Caco-2 (cell line): ENCODE measurements around the gene LCTL. TPM values are rescaled to one million over a fixed set of nuclear protein-coding genes. Genes with fewer than 3 reads are reported as not detected.
A peak's percentile ranks its signal among the peaks of the same experiment; 100 is the strongest.

ENCODE experiments used
- BruUV-seq: library from RNA; stranded (reverse); fragments of 400-500 nt; replicated peaks from 2 replicates; lab custom pipeline; 2021; lab: Mats Ljungman, UMichigan
- CTCF ChIA-PET: fragments of 300-600 bp; sonication (Branson Sonifier 250); formaldehyde crosslinking; loops from one replicate; lab custom pipeline; 2022; ENCODE audit warnings: antibody characterized with exemption; lab: Charles Lee
- POLR2A ChIA-PET: fragments of 300-600 bp; sonication (Branson Sonifier 250); formaldehyde crosslinking; loops from one replicate; lab custom pipeline; 2022; ENCODE audit warnings: antibody characterized with exemption; lab: Charles Lee
- DNase-seq, 2 experiments: peaks; one replicate each; pipeline versions ENCODE4 v3.0.0 to v3.0.0-alpha.2; 2020 to 2022
- H3K27me3 ChIP-seq: replicated peaks from 2 replicates; pipeline ENCODE4 v1.6.0; 2011; ENCODE audit warnings: low read length; ENCODE audit not compliant: control insufficient read depth, insufficient read depth
- H3K36me3 ChIP-seq: 2 replicates; pipeline ENCODE4 v1.5.1; 2011; ENCODE audit warnings: low read length; ENCODE audit not compliant: control insufficient read depth, insufficient read depth
- H3K4me1 ChIP-seq: fragments of 250-450 bp; sonication (Bioruptor Pico); 2 replicates; pipeline ENCODE4 v1.5.1; 2020; ENCODE audit warnings: mild to moderate bottlenecking
- H3K4me3 ChIP-seq: 2 replicates; pipeline ENCODE4 v1.5.1; 2011; ENCODE audit warnings: low read depth, mild to moderate bottlenecking, control low read depth, low read length
- H3K9me3 ChIP-seq: fragments of 250-450 bp; sonication (Bioruptor Pico); 2 replicates; pipeline ENCODE4 v1.5.1; 2020; ENCODE audit warnings: mild to moderate bottlenecking, moderate library complexity
- H3K27ac Mint-ChIP-seq: one replicate; pipeline ENCODE4 v1.8.0; 2022; ENCODE audit warnings: mixed read lengths; ENCODE audit not compliant: unreplicated experiment
- H3K27me3 Mint-ChIP-seq: one replicate; pipeline ENCODE4 v1.8.0; 2022; ENCODE audit warnings: mixed read lengths; ENCODE audit not compliant: insufficient read depth, unreplicated experiment
- H3K36me3 Mint-ChIP-seq: one replicate; pipeline ENCODE4 v1.8.0; 2022; ENCODE audit warnings: mild to moderate bottlenecking, mixed read lengths; ENCODE audit not compliant: insufficient read depth, unreplicated experiment
- H3K4me1 Mint-ChIP-seq: one replicate; pipeline ENCODE4 v1.8.0; 2022; ENCODE audit warnings: low read depth, mixed read lengths; ENCODE audit not compliant: unreplicated experiment
- H3K4me3 Mint-ChIP-seq: one replicate; pipeline ENCODE4 v1.8.0; 2022; ENCODE audit warnings: mild to moderate bottlenecking, moderate library complexity, mixed read lengths; ENCODE audit not compliant: unreplicated experiment
- H3K9me3 Mint-ChIP-seq: one replicate; pipeline ENCODE4 v1.8.0; 2022; ENCODE audit warnings: mixed read lengths; ENCODE audit not compliant: unreplicated experiment
- CTCF ChIP-seq, 2 experiments: fragments of 200-600 bp in 1 of 2; IDR thresholded peaks; 1 replicate in 1 of 2; 2 replicates in 1 of 2; pipeline versions ENCODE4 v1.5.1 to v1.8.0; 2011 to 2022; ENCODE audit warnings: antibody characterized with exemption in 1 of 2, control low read depth in 1 of 2, inconsistent platforms in 1 of 2, low read depth in 1 of 2, low read length in 1 of 2, mild to moderate bottlenecking in 1 of 2, moderate library complexity in 1 of 2; ENCODE audit not compliant: insufficient read depth in 1 of 2, severe bottlenecking in 1 of 2, unreplicated experiment in 1 of 2
- intact Hi-C: fragments of 100-400 bp; cut with micrococcal nuclease; formaldehyde crosslinking; loops from one replicate; pipeline ENCODE4 v1.10.0; 2022; ENCODE audit not compliant: unreplicated experiment
- total RNA-seq: library from RNA; stranded (reverse); gene quantifications from 2 replicates; pipeline ENCODE4 v1.2.3, GENCODE V29; 2022

The LCTL gene
- total RNA-seq, 1 experiment from 2014 or later: not detected

GRCh38 chr15:66593219-66593780 is 27.5 kb upstream of the LCTL start:
- H3K36me3 Mint-ChIP-seq: no peaks in the 10 kb centered on the region
- ChIA-PET POLR2A (no interaction called here), CTCF (interaction anchor here (0.7 to 0.8 kb wide), 2 partner anchors 96 to 202 kb away, joined by 3 read pairs; partner anchors contain the start of gene SNAPC5)
- no peak for TF ChIP-seq CTCF (IDR thresholded peaks at IDR 0.05; ENCODE audit: insufficient read depth in 1 of 2, low read depth in 1 of 2, low read length in 1 of 2, severe bottlenecking in 1 of 2, unreplicated experiment in 1 of 2)
- peaks cover 40% of the 10 kb centered on the region for H3K4me1 ChIP-seq
- no peak for DNase-seq
- H3K27me3 Mint-ChIP-seq: no peaks in the 10 kb centered on the region
- H3K4me3 Mint-ChIP-seq: no peak overlapping the region
- H3K27me3 ChIP-seq: no peaks in the 10 kb centered on the region
- H3K9me3 Mint-ChIP-seq: no peaks in the 10 kb centered on the region
- H3K36me3 ChIP-seq: no peaks in the 10 kb centered on the region
- H3K4me1 Mint-ChIP-seq: peaks cover 20% of the 10 kb centered on the region
- intact Hi-C loops: loop anchor here (5.0 kb wide), 1 partner anchor 96 kb away; the partner anchor contains the start of gene SNAPC5
- no TSS peak for BruUV-seq
- no peak overlapping the region for H3K4me3 ChIP-seq
- H3K27ac Mint-ChIP-seq: peak overlapping the region; percentile 50
- no peaks in the 10 kb centered on the region for H3K9me3 ChIP-seq

- ChIA-PET CTCF (interaction anchor here (0.6 kb wide), 1 partner anchor 238 kb away, joined by 4 read pairs; no protein-coding TSS in a partner anchor), POLR2A (interaction anchor here (0.6 kb wide), 1 partner anchor 11 kb away, joined by 3 read pairs; no protein-coding TSS in a partner anchor)
- Mint-ChIP-seq H3K27ac (peak overlapping the region; percentile 50), H3K36me3 (no peaks in the 10 kb centered on the region), H3K9me3 (no peaks in the 10 kb centered on the region), H3K4me3 (no peak overlapping the region), H3K4me1 (peaks cover 20% of the 10 kb centered on the region), H3K27me3 (no peaks in the 10 kb centered on the region)
- DNase-seq: peak; percentile 82 to 90
- intact Hi-C loops: loop anchor here (5.0 kb wide), 1 partner anchor 95 kb away; the partner anchor contains the start of gene SNAPC5
- no peaks in the 10 kb centered on the region for H3K9me3 ChIP-seq
- no peaks in the 10 kb centered on the region for H3K27me3 ChIP-seq
- BruUV-seq: no TSS peak
- no peak overlapping the region for H3K4me3 ChIP-seq
- no peak for TF ChIP-seq CTCF (IDR thresholded peaks at IDR 0.05; ENCODE audit: insufficient read depth in 1 of 2, low read depth in 1 of 2, low read length in 1 of 2, severe bottlenecking in 1 of 2, unreplicated experiment in 1 of 2)
- peaks cover 40% of the 10 kb centered on the region for H3K4me1 ChIP-seq
- no peaks in the 10 kb centered on the region for H3K36me3 ChIP-seq
These were observed 26.9 kb upstream of the LCTL start for GRCh38 chr15:66592505-66593218.

GRCh38 chr15:66591322-66591862 is 25.6 kb upstream of the LCTL start:
- Histone ChIP-seq H3K36me3 (no peaks in the 10 kb centered on the region), H3K4me3 (no peak overlapping the region), H3K27me3 (no peaks in the 10 kb centered on the region), H3K4me1 (peaks cover 40% of the 10 kb centered on the region), H3K9me3 (no peaks in the 10 kb centered on the region)
- no peak for DNase-seq
- Mint-ChIP-seq H3K36me3 (no peaks in the 10 kb centered on the region), H3K4me3 (no peak overlapping the region), H3K27me3 (no peaks in the 10 kb centered on the region), H3K9me3 (no peaks in the 10 kb centered on the region), H3K4me1 (peaks cover 20% of the 10 kb centered on the region), H3K27ac (no peak overlapping the region)
- TF ChIP-seq CTCF (IDR thresholded peaks at IDR 0.05; ENCODE audit: insufficient read depth in 1 of 2, low read depth in 1 of 2, low read length in 1 of 2, severe bottlenecking in 1 of 2, unreplicated experiment in 1 of 2): no peak
- ChIA-PET POLR2A (no interaction called here), CTCF (no interaction called here)
- intact Hi-C loops: loop anchor here (5.0 kb wide), 1 partner anchor 94 kb away; the partner anchor contains the start of gene SNAPC5
- no TSS peak for BruUV-seq
